OCI-LY3 (cell line): ENCODE measurements around the gene RAB25.
A peak's percentile ranks its signal among the peaks of the same experiment; 100 is the strongest.
"Not testable (repeated sequence)": the region's sequence is repeated elsewhere in the genome, so short reads cannot be mapped to it uniquely, and the experiment has no call there.

Experiments
- H2AFZ ChIP-seq: fragments of 200-600, 300-600 bp; shearing (Covaris generic); 2 replicates; pipeline ENCODE4 v1.6.0; 2014; ENCODE audit warnings: antibody characterized with exemption, low read depth, low read length
- H3K27ac ChIP-seq: fragments of 200-600, 300-600 bp; sonication (generic); 2 replicates; pipeline ENCODE4 v1.5.1; 2014; ENCODE audit warnings: mild to moderate bottlenecking, low read length, moderate library complexity, mixed read lengths
- H3K27me3 ChIP-seq: fragments of 200-600, 300-600 bp; sonication (generic); 2 replicates; pipeline ENCODE4 v1.6.1; 2014; ENCODE audit warnings: low read depth, low read length, mixed read lengths
- H3K36me3 ChIP-seq: fragments of 200-600, 300-600 bp; sonication (generic); replicated peaks from 2 replicates; pipeline ENCODE3; 2014; ENCODE audit warnings: low read depth, low read length, mixed read lengths
- H3K4me1 ChIP-seq: fragments of 300-600, 200-600 bp; sonication (generic); 2 replicates; pipeline ENCODE4 v1.6.1; 2014; ENCODE audit warnings: low read length, mixed read lengths
- H3K4me2 ChIP-seq: fragments of 200-600, 300-600 bp; sonication (generic); 2 replicates; pipeline ENCODE4 v1.6.1; 2014; ENCODE audit warnings: low read length, mixed read lengths
- H3K4me3 ChIP-seq: fragments of 300-600, 200-600 bp; sonication (generic); 2 replicates; pipeline ENCODE4 v1.5.1; 2014; ENCODE audit warnings: antibody characterized with exemption, mild to moderate bottlenecking, low read length, moderate library complexity
- H3K79me2 ChIP-seq: fragments of 300-600, 200-600 bp; shearing (Covaris generic); 2 replicates; pipeline ENCODE4 v1.6.1; 2014; ENCODE audit warnings: mild to moderate bottlenecking, low read length, mixed read lengths
- H3K9ac ChIP-seq: fragments of 300-600, 200-600 bp; shearing (Covaris generic); 2 replicates; pipeline ENCODE4 v1.6.0; 2014; ENCODE audit warnings: mild to moderate bottlenecking, low read length, moderate library complexity
- H3K9me3 ChIP-seq: fragments of 200-600, 300-600 bp; shearing (Covaris generic); 2 replicates; pipeline ENCODE4 v1.6.1; 2014; ENCODE audit warnings: low read length, mixed read lengths; ENCODE audit not compliant: insufficient read depth
- H4K20me1 ChIP-seq: fragments of 200-600, 300-600 bp; sonication (generic); 2 replicates; pipeline ENCODE4 v1.6.1; 2016; ENCODE audit warnings: low read length, mixed read lengths; ENCODE audit not compliant: insufficient read depth
- EZH2phosphoT487 ChIP-seq: fragments of 200-600 bp; shearing (Covaris generic); IDR thresholded peaks from 2 replicates; pipeline ENCODE4 v1.6.1; 2018; ENCODE audit warnings: antibody characterized with exemption, mixed run types, low read depth
- TF ChIP-seq, protein P1 (sequence below): fragments of 200-600, 300-600 bp; sonication (generic); IDR thresholded peaks from 2 replicates; pipeline ENCODE4 v1.5.1; 2014; ENCODE audit warnings: antibody characterized with exemption, low read length, low read depth

The RAB25 gene

DNA sequence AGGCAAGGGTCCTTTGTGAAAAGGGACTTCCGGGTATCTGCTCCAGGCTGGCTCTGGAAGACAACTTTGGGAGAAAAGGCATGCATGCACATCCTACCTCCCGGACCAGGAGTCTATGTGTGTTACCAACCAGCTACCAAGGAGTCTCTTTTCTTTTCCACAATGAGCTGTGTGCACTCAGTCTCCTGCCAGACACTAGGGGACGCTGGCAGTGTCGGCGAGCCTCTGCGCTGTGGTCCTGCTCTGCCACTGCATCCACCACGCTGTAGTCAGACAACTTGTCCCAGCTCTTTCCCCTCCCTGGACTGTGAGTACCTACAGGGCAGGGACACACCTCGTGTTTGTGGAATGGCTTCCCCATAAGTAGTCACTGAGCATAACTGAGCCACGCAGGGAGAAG lies 35.1 kb upstream of the RAB25 start:
- Histone ChIP-seq H2AFZ (peak overlapping the region; percentile 82; the same call in 1 of the 2 replicates), H3K9me3 (no peaks in the 10 kb centered on the region), H3K9ac (no peak overlapping the region)

DNA sequence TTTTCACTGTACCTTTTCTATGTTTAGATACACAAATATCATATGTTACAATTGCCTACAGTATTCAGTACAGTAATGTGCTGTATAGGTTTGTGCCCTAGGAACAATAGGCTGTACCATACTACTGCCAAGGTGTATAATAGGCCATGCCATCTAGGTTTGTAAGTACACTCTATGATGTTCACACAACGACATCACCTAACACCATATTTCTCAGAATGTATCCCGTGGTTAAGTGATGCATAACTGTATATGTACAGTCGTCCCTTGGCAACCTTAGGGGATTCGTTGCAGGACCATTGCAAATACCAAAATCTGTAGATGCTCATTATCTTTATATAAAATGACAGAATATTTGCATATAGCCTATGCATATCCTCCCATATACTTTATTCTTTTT lies 34.4 kb upstream of the RAB25 start:
- H3K4me1 ChIP-seq, result no peaks in the 10 kb centered on the region
- no peak overlapping the region for H2AFZ ChIP-seq
- H3K36me3 ChIP-seq, result no peaks in the 10 kb centered on the region
- TF ChIP-seq, protein P1, sequence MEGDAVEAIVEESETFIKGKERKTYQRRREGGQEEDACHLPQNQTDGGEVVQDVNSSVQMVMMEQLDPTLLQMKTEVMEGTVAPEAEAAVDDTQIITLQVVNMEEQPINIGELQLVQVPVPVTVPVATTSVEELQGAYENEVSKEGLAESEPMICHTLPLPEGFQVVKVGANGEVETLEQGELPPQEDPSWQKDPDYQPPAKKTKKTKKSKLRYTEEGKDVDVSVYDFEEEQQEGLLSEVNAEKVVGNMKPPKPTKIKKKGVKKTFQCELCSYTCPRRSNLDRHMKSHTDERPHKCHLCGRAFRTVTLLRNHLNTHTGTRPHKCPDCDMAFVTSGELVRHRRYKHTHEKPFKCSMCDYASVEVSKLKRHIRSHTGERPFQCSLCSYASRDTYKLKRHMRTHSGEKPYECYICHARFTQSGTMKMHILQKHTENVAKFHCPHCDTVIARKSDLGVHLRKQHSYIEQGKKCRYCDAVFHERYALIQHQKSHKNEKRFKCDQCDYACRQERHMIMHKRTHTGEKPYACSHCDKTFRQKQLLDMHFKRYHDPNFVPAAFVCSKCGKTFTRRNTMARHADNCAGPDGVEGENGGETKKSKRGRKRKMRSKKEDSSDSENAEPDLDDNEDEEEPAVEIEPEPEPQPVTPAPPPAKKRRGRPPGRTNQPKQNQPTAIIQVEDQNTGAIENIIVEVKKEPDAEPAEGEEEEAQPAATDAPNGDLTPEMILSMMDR, result no peak
- TF ChIP-seq EZH2phosphoT487, result no peak
- H3K4me3 ChIP-seq, result no peak overlapping the region
- H3K4me2 ChIP-seq, result no peak overlapping the region
- H3K27me3 ChIP-seq, result peaks cover 5% of the 10 kb centered on the region; the same call in 1 of the 2 replicates
- no peaks in the 10 kb centered on the region for H4K20me1 ChIP-seq
- H3K27ac ChIP-seq, result no peak overlapping the region
- H3K9me3 ChIP-seq, result no peaks in the 10 kb centered on the region
- no peaks in the 10 kb centered on the region for H3K79me2 ChIP-seq
- no peak overlapping the region for H3K9ac ChIP-seq

More for the DNA sequence above, 35.1 kb upstream of the RAB25 start:
- Histone ChIP-seq H3K79me2 (no peaks in the 10 kb centered on the region), H3K27me3 (peaks cover 5% of the 10 kb centered on the region; the same call in 1 of the 2 replicates), H4K20me1 (no peaks in the 10 kb centered on the region), H3K36me3 (no peaks in the 10 kb centered on the region), H3K4me1 (peaks cover 3% of the 10 kb centered on the region; the same call in 1 of the 2 replicates), H3K27ac (no peak overlapping the region), H3K4me3 (no peak overlapping the region), H3K4me2 (peak overlapping the region; percentile 48)
- no peak for TF ChIP-seq EZH2phosphoT487
- TF ChIP-seq, protein P1, result peak; percentile 58

DNA sequence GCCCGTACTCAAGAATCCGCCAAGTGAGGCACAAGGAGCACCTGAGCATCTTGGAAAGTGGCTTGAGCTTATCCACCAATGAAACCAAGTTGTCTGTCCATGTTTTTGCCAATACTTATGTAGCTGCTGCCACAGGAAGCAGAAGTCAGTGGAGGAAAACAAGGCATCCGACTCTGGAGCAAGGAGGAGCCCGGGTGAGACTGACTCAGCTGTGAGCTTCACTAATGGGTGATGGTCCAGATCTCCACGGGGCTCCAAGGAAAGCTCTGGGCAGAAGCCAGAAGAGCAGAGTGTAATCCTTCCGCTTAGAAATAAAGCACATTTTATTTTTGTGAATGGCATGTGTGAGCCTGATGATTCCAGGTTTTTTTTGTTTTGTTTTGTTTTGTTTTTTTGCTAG lies 27.9 kb upstream of the RAB25 start:
- no peaks in the 10 kb centered on the region for H3K27me3 ChIP-seq
- H3K36me3 ChIP-seq, result no peaks in the 10 kb centered on the region
- H2AFZ ChIP-seq, result no peak overlapping the region
- H3K4me3 ChIP-seq, result no peak overlapping the region
- H3K79me2 ChIP-seq, result no peaks in the 10 kb centered on the region
- no peak for TF ChIP-seq EZH2phosphoT487
- TF ChIP-seq, protein P1, result no peak
- H4K20me1 ChIP-seq, result no peaks in the 10 kb centered on the region
- no peak overlapping the region for H3K27ac ChIP-seq
- H3K9ac ChIP-seq, result no peak overlapping the region
- no peak overlapping the region for H3K4me2 ChIP-seq
- no peaks in the 10 kb centered on the region for H3K9me3 ChIP-seq
- H3K4me1 ChIP-seq, result no peaks in the 10 kb centered on the region

DNA sequence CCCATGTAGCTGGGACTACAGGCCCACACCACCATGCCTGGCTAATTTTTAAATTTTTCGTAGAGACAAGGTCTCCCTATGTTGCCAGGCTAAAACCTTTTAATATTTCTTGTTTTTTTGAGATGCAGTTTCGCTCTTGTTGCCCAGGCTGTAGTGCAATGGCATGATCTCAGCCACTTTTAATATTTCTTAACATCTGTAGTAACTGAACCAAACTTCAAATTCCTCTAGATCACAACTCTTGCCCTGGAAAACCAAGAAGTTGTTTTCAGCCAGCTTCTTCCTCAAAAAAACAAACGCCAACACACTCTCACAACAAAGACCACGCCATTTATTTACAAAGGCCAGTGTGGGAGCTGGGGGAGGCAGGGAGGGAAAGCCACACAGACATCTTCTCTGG lies 26.0 kb upstream of the RAB25 start:
- H3K27ac ChIP-seq, H2AFZ ChIP-seq, H3K27me3 ChIP-seq, H4K20me1 ChIP-seq, H3K9ac ChIP-seq, H3K36me3 ChIP-seq, H3K4me2 ChIP-seq, H3K79me2 ChIP-seq, H3K4me1 ChIP-seq, H3K9me3 ChIP-seq, H3K4me3 ChIP-seq: not testable (repeated sequence)

DNA sequence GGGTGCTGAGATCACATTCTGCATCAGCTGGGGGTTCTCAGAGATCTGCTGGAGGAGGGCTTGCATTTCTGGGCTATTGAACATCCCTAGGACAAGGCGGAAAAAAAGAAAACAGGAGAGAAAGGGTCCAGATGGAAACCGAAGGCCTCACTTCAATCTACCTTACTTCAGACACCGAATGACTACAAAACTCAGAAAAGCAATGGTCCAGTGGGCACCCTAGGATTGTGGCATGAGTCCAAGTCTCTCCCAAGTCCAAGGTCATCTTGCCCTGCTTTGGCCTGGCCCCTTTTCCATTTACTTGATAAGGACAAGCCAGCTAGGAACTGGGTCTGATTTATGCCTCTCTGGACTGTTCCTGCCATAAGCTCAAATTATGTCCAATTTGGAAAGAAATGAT lies 18.1 kb upstream of the RAB25 start:
- no peaks in the 10 kb centered on the region for H3K4me1 ChIP-seq
- H3K27me3 ChIP-seq, result no peaks in the 10 kb centered on the region
- H4K20me1 ChIP-seq, result no peaks in the 10 kb centered on the region
- no peaks in the 10 kb centered on the region for H3K9me3 ChIP-seq
- no peak for TF ChIP-seq EZH2phosphoT487
- TF ChIP-seq, protein P1, result no peak
- peaks cover 20% of the 10 kb centered on the region for H3K36me3 ChIP-seq
- no peaks in the 10 kb centered on the region for H3K79me2 ChIP-seq
- H3K4me3 ChIP-seq, result no peak overlapping the region
- no peak overlapping the region for H2AFZ ChIP-seq
- no peak overlapping the region for H3K27ac ChIP-seq
- no peak overlapping the region for H3K9ac ChIP-seq
- no peak overlapping the region for H3K4me2 ChIP-seq
